ENCODE data around the gene USP44.
"Not testable (repeated sequence)": the region's sequence is repeated elsewhere in the genome, so short reads cannot be mapped to it uniquely, and the experiment has no call there.

The USP44 gene

GRCh38 chr12:95509300-95509699, 42.0 kb downstream of the USP44 start:
- DNase-seq (ENCODE audit: low read depth, low spot score) = no peak

- DNase-seq (ENCODE audit: low read depth, low spot score) = no peak
These were observed 44.4 kb downstream of the USP44 start for GRCh38 chr12:95506707-95507523.

- no peak for DNase-seq (ENCODE audit: low read depth, low spot score)
These were observed 46.2 kb downstream of the USP44 start for GRCh38 chr12:95505039-95505438.

GRCh38 chr12:95504140-95504539, 47.1 kb downstream of the USP44 start:
- DNase-seq (ENCODE audit: low read depth, low spot score) = no peak

- DNase-seq (ENCODE audit: low read depth, low spot score) = no peak
These were observed 51.5 kb downstream of the USP44 start for GRCh38 chr12:95499772-95500171.

GRCh38 chr12:95498968-95499367, 52.3 kb downstream of the USP44 start:
- no peak for DNase-seq (ENCODE audit: low read depth, low spot score)

GRCh38 chr12:95497031-95497430, 54.2 kb downstream of the USP44 start:
- DNase-seq (ENCODE audit: low read depth, low spot score) = no peak

- DNase-seq (ENCODE audit: low read depth, low spot score) = no peak
These were observed 55.8 kb downstream of the USP44 start for GRCh38 chr12:95495433-95495832.

- no peak for DNase-seq (ENCODE audit: low read depth, low spot score)
These were observed 56.4 kb downstream of the USP44 start for GRCh38 chr12:95494888-95495287.

GRCh38 chr12:95492462-95492861, 58.8 kb downstream of the USP44 start:
- no peak for DNase-seq (ENCODE audit: low read depth, low spot score)

GRCh38 chr12:95487024-95487423, 64.3 kb downstream of the USP44 start:
- no peak for DNase-seq (ENCODE audit: low read depth, low spot score)

GRCh38 chr12:95484524-95484923, 66.8 kb downstream of the USP44 start:
- no peak for DNase-seq (ENCODE audit: low read depth, low spot score)

GRCh38 chr12:95482564-95482963, 68.7 kb downstream of the USP44 start:
- DNase-seq (ENCODE audit: low read depth, low spot score) = not testable (repeated sequence)

GRCh38 chr12:95481888-95482287, 69.4 kb downstream of the USP44 start:
- DNase-seq (ENCODE audit: low read depth, low spot score) = no peak

GRCh38 chr12:95481072-95481471, 70.2 kb downstream of the USP44 start:
- no peak for DNase-seq (ENCODE audit: low read depth, low spot score)

- DNase-seq (ENCODE audit: low read depth, low spot score) = no peak
These were observed 71.0 kb downstream of the USP44 start for GRCh38 chr12:95480230-95480629.

GRCh38 chr12:95474660-95474958, 76.7 kb downstream of the USP44 start:
- DNase-seq (ENCODE audit: low read depth, low spot score) = no peak

GRCh38 chr12:95473884-95474659, 77.2 kb downstream of the USP44 start, which contains the start of gene METAP2:
METAP2 (plus strand) TSS chr12:95474152; CDS start chr12:95474180, 28 bp downstream.
- DNase-seq (ENCODE audit: low read depth, low spot score) = peak; percentile 88

- DNase-seq (ENCODE audit: low read depth, low spot score) = no peak
These were observed 77.9 kb downstream of the USP44 start for GRCh38 chr12:95473231-95473883.

GRCh38 chr12:95470300-95470699, 81.0 kb downstream of the USP44 start:
- DNase-seq (ENCODE audit: low read depth, low spot score) = no peak

All from iPS DF 19.7 (cell line).